ENCODE results near the gene CENPV.
"Not testable (repeated sequence)": the region's sequence is repeated elsewhere in the genome, so short reads cannot be mapped to it uniquely, and the experiment has no call there.

CENPV gene

DNA sequence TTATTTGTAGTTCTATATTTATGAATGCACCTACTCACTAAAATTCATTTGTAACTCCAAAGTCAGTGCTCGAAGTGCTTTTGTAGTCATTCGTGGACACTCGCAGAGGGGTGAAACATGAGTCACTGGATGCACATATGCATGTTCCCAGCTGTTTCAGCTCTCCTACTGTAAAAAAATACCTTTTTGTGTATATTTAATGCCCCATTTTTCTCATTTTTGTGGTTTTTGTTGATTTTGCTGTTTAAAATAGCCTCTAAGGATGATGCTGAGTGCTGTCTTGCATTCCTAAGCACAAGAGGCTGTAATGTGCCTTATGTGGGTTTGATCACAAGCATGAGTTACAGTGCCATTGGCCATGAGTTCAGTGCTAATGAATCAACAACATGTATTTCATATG, 30.6 kb downstream of the CENPV start:
- in situ Hi-C loops (cut with HindIII; ENCODE audit: low sequenced_read_pairs): no loop called here

GRCh38 chr17:16319969-16320368, 33.3 kb downstream of the CENPV start:
- TF ChIP-seq CTCF (IDR thresholded peaks at IDR 0.05; ENCODE audit: low read depth, low read length): no peak
- in situ Hi-C loops (cut with HindIII; ENCODE audit: low sequenced_read_pairs): no loop called here
- no peak for DNase-seq (ENCODE audit: low read depth, low spot score)
- no peak overlapping the region for H3K4me3 ChIP-seq (ENCODE audit: low read depth, low read length)

More for the DNA sequence above, 30.6 kb downstream of the CENPV start:
- TF ChIP-seq CTCF (IDR thresholded peaks at IDR 0.05; ENCODE audit: low read depth, low read length): no peak
- H3K4me3 ChIP-seq (ENCODE audit: low read depth, low read length): no peak overlapping the region
- DNase-seq (ENCODE audit: low read depth, low spot score): peak; percentile 76

DNA sequence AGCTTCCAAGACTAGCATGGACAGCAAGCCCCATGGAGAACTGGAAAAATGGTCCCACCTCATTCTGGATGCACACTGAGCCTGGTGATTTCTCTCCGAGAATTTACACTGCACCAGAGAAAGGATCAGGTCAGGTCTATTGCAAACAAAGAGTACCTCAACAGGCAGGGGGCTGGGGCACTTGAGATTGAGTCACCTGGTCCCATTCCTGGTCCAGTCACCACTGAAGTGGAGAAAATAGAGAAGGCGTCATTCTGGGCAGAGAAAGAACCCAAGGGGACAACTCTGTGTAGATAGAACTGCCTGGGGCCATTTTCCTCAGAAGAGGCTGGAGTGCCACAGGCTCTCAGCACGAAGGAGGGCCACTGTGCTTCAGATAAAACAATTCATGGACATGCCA, 38.4 kb downstream of the CENPV start:
- TF ChIP-seq CTCF (IDR thresholded peaks at IDR 0.05; ENCODE audit: low read depth, low read length): no peak
- DNase-seq (ENCODE audit: low read depth, low spot score): no peak
- H3K4me3 ChIP-seq (ENCODE audit: low read depth, low read length): no peak overlapping the region
- in situ Hi-C loops (cut with HindIII; ENCODE audit: low sequenced_read_pairs): no loop called here

DNA sequence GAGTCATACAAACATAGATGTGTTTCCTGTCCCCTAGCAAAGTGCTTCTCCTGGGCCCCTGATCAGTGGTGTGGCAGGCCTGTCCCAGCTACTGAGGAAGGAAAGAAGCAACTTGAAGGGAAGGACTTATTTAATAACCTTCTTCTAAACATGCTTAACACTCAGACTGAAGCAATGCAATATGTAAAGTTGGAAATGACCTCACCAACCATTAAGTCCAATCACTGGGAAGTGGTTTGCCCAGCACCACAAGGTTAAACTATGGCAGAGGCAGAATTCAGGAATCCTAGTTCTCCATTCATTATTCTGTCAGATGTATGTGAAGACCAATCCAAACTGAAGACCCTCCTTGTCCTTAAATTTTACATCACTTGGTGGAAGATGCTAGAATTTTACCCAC, 39.1 kb downstream of the CENPV start:
- TF ChIP-seq CTCF (IDR thresholded peaks at IDR 0.05; ENCODE audit: low read depth, low read length): no peak
- H3K4me3 ChIP-seq (ENCODE audit: low read depth, low read length): no peak overlapping the region
- peak; percentile 29 for DNase-seq (ENCODE audit: low read depth, low spot score)
- in situ Hi-C loops (cut with HindIII; ENCODE audit: low sequenced_read_pairs): no loop called here

DNA sequence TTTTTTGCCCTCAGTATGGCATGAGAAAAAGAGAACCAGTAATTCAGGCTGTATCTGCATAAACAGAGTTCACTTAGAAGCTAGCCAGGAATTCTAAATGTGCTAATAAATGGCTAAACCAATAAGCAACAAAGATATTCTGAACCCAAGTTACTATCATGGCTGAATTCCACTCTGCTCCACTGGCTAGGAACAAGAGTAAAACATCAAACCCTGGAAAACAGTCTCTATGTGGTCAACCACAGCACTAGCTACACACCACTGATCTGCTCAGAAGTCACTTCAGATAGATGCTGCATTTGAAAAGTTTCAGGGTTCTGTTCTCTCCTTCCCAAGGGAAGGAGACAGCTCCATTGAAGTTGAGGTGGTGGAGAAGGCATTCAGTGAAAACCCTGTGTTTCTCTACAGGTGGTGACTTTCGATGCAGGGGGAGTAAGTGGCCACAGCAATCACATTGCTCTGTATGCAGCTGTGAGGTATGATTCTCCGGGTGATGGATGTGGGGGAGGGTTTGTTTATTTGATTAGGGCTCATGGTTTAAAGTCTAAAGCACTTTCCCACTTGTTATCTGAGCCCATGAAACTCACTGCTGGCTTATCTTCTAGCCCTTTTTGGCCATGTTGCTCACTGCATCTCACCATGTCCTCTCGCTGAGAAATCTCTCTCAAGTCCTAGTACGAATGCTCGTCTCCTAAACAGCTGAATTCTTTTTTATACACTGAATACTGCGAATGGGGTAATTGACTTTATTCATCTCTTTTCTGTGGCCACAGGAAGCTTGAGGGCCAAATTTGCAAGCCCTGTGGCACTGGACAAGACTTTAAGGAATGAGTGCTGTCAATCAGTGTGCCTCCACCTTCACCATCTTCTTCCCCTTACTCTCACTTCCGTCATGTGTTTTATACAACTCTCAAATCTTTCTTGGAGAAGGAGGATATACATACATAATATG, 39.9 kb downstream of the CENPV start:
- peak; percentile 40 for DNase-seq (ENCODE audit: low read depth, low spot score)
- in situ Hi-C loops (cut with HindIII; ENCODE audit: low sequenced_read_pairs): no loop called here
- no peak for TF ChIP-seq CTCF (IDR thresholded peaks at IDR 0.05; ENCODE audit: low read depth, low read length)

DNA sequence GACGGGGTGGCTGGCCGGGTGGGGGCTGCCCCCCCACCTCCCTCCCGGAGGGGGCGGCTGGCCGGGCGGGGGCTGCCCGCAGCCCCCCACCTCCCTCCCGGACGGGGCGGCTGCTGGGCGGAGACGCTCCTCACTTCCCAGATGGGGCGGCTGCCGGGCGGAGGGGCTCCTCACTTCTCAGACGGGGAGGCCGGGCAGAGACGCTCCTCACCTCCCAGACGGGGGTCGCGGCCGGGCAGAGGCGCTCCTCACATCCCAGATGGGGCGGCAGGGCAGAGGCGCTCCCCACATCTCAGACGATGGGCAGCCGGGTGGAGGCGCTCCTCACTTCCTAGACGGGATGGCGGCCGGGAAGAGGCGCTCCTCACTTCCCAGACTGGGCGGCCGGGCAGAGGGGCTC, 41.2 kb downstream of the CENPV start:
- in situ Hi-C loops (cut with HindIII; ENCODE audit: low sequenced_read_pairs); H3K4me3 ChIP-seq (ENCODE audit: low read depth, low read length); DNase-seq (ENCODE audit: low read depth, low spot score): not testable (repeated sequence)

More for the DNA sequence above, 39.9 kb downstream of the CENPV start:
- H3K4me3 ChIP-seq (ENCODE audit: low read depth, low read length): no peak overlapping the region

- in situ Hi-C loops (cut with HindIII; ENCODE audit: low sequenced_read_pairs): no loop called here
- no peak overlapping the region for H3K4me3 ChIP-seq (ENCODE audit: low read depth, low read length)
- no peak for TF ChIP-seq CTCF (IDR thresholded peaks at IDR 0.05; ENCODE audit: low read depth, low read length)
- DNase-seq (ENCODE audit: low read depth, low spot score): no peak
Measured at GRCh38 chr17:16306211-16306610, 47.1 kb downstream of the CENPV start.
